HepG2 (cell line): ENCODE measurements around the gene CMTM5. TPM values are rescaled to one million over a fixed set of nuclear protein-coding genes. Genes with fewer than 3 reads are reported as not detected.

Experiments used
- ARHGAP35 ChIP-seq: sonication (generic); formaldehyde crosslinking; IDR thresholded peaks from 2 replicates; pipeline ENCODE4 v1.9.0; 2022; ENCODE audit warnings: mild to moderate bottlenecking, inconsistent platforms, moderate library complexity, missing genetic modification reagents, borderline replicate concordance
- ATF4 ChIP-seq, 2 experiments: fragments of 450-650 bp in 1 of 2; sonication (generic) in 1 of 2; formaldehyde crosslinking; IDR thresholded peaks; 2 replicates each; pipeline versions ENCODE4 v1.5.0 to v1.8.0; 2020 to 2022; ENCODE audit warnings: mild to moderate bottlenecking in 1 of 2, missing genetic modification reagents in 1 of 2
- ATRX ChIP-seq: sonication (generic); formaldehyde crosslinking; IDR thresholded peaks from 2 replicates; pipeline ENCODE4 v1.4.0; 2020; ENCODE audit warnings: missing genetic modification reagents, borderline replicate concordance
- CREM ChIP-seq, 2 experiments: sonication (generic) in 1 of 2; formaldehyde crosslinking in 1 of 2; IDR thresholded peaks; 2 replicates each; pipeline versions ENCODE4 v1.4.0 to v1.6.1; 2016 to 2020; ENCODE audit warnings: antibody characterized with exemption in 1 of 2, mild to moderate bottlenecking in 1 of 2, missing genetic modification reagents in 1 of 2
- ELF3 ChIP-seq: IDR thresholded peaks from 2 replicates; pipeline ENCODE4 v1.6.1; 2016; ENCODE audit warnings: missing genetic modification reagents, missing compliant biosample characterization
- FIP1L1 ChIP-seq: fragments of 200-400 bp; formaldehyde crosslinking; IDR thresholded peaks from 2 replicates; pipeline ENCODE4 v1.6.1; 2018; ENCODE audit warnings: low read depth, mild to moderate bottlenecking, low read length, moderate library complexity, borderline replicate concordance; ENCODE audit not compliant: insufficient read depth
- IRF2 ChIP-seq: IDR thresholded peaks from 2 replicates; pipeline ENCODE4 v1.6.1; 2018; ENCODE audit warnings: missing genetic modification reagents, missing compliant biosample characterization
- KLF16 ChIP-seq, 2 experiments: sonication (generic) in 1 of 2; formaldehyde crosslinking in 1 of 2; IDR thresholded peaks; 2 replicates each; pipeline versions ENCODE4 v1.6.1 to v1.8.0; 2016 to 2023; ENCODE audit warnings: missing genetic modification reagents in 2 of 2, missing compliant biosample characterization in 1 of 2
- KMT2B ChIP-seq: IDR thresholded peaks from 2 replicates; pipeline ENCODE4 v1.6.1; 2016; ENCODE audit warnings: missing genetic modification reagents, missing compliant biosample characterization
- MAF1 ChIP-seq: sonication (generic); formaldehyde crosslinking; IDR thresholded peaks from 2 replicates; pipeline ENCODE4 v1.5.0; 2020; ENCODE audit warnings: missing genetic modification reagents, borderline replicate concordance
- NFE2L1 ChIP-seq: sonication (generic); formaldehyde crosslinking; IDR thresholded peaks from 2 replicates; pipeline ENCODE4 v1.4.0; 2020; ENCODE audit warnings: missing genetic modification reagents, mild to moderate bottlenecking, borderline replicate concordance
- POLR2AphosphoS2 ChIP-seq: IDR thresholded peaks from 2 replicates; pipeline ENCODE4 v1.6.1; 2011; ENCODE audit warnings: low read depth, low read length, improper control_type of control experiment
- RAD21 ChIP-seq: fragments of 450-650 bp; formaldehyde crosslinking; IDR thresholded peaks from 2 replicates; pipeline ENCODE4 v1.5.0; 2020; ENCODE audit warnings: mild to moderate bottlenecking
- SMAD3 ChIP-seq: sonication (generic); formaldehyde crosslinking; IDR thresholded peaks from 2 replicates; pipeline ENCODE4 v1.4.0; 2020; ENCODE audit warnings: missing genetic modification reagents
- SP4 ChIP-seq: sonication (generic); formaldehyde crosslinking; IDR thresholded peaks from 2 replicates; pipeline ENCODE4 v1.8.1; 2023; ENCODE audit warnings: mild to moderate bottlenecking, missing genetic modification reagents
- STAT5B ChIP-seq: sonication (generic); formaldehyde crosslinking; IDR thresholded peaks from 2 replicates; pipeline ENCODE4 v1.4.0; 2020; ENCODE audit warnings: missing genetic modification reagents
- YY1 ChIP-seq: IDR thresholded peaks from 2 replicates; pipeline ENCODE4 v1.6.1; 2011; ENCODE audit warnings: low read length, low read depth, moderate library complexity, mild to moderate bottlenecking; ENCODE audit not compliant: insufficient read depth, insufficient replicate concordance
- ZKSCAN8 ChIP-seq: IDR thresholded peaks from 2 replicates; pipeline ENCODE4 v1.6.1; 2016; ENCODE audit warnings: borderline replicate concordance, missing genetic modification reagents, missing compliant biosample characterization
- ZNF10 ChIP-seq: sonication (generic); formaldehyde crosslinking; IDR thresholded peaks from 2 replicates; pipeline ENCODE4 v1.4.0; 2020; ENCODE audit warnings: mild to moderate bottlenecking, low read depth, missing genetic modification reagents, borderline replicate concordance
- ZNF431 ChIP-seq: sonication (generic); formaldehyde crosslinking; IDR thresholded peaks from 2 replicates; pipeline ENCODE4 v1.9.0; 2022; ENCODE audit warnings: missing genetic modification reagents, low read depth, mild to moderate bottlenecking, borderline replicate concordance
- ZNF44 ChIP-seq: sonication (generic); formaldehyde crosslinking; IDR thresholded peaks from 2 replicates; pipeline ENCODE4 v1.5.1; 2020; ENCODE audit warnings: mild to moderate bottlenecking, missing genetic modification reagents
- ZNF563 ChIP-seq: sonication (generic); formaldehyde crosslinking; IDR thresholded peaks from 2 replicates; pipeline ENCODE4 v1.8.0; 2022; ENCODE audit warnings: mild to moderate bottlenecking, moderate library complexity, missing genetic modification reagents
- ZNF589 ChIP-seq: sonication (generic); formaldehyde crosslinking; conservative IDR thresholded peaks from 2 replicates; pipeline ENCODE4 v1.8.0; 2022; ENCODE audit warnings: mild to moderate bottlenecking, moderate library complexity, missing genetic modification reagents
- ZNF841 ChIP-seq: sonication (generic); formaldehyde crosslinking; IDR thresholded peaks from 2 replicates; pipeline ENCODE4 v1.8.1; 2023; ENCODE audit warnings: missing genetic modification reagents, borderline replicate concordance
- polyA plus RNA-seq, 8 experiments: library from polyadenylated mRNA; depleted of rRNA in 3 of 8; stranded (reverse) in 7 of 8; unstranded in 1 of 8; fragments of >200 nt; fragmentation: Illumina TruSeq in 4 of 8; extraction: Trizol in 4 of 8; gene quantifications; 2 replicates each; pipeline versions ENCODE4 v1.2.1 to v1.2.3, GENCODE V29; 2011 to 2016; ENCODE audit warnings: low read depth in 4 of 8, missing spikeins in 1 of 8, mixed read lengths in 1 of 8; ENCODE audit not compliant: insufficient read depth in 1 of 8
- total RNA-seq, 5 experiments: library from RNA; depleted of rRNA; stranded (reverse); fragments of >200 nt; fragmentation: Illumina TruSeq; extraction: Trizol; gene quantifications; 2 replicates each; pipeline ENCODE4 v1.2.3, GENCODE V29; 2016; ENCODE audit warnings: low read depth in 1 of 5
- TF ChIP-seq, protein P1 (sequence below): IDR thresholded peaks from 2 replicates; pipeline ENCODE4 v1.6.1; 2016; ENCODE audit warnings: missing compliant biosample characterization, missing genetic modification reagents, borderline replicate concordance

CMTM5 gene
- total and polyA plus RNA-seq, 2 of the 13 experiments (the other 11 are each of a cell fraction or from before 2014, with no cell fraction given), result not detected

DNA sequence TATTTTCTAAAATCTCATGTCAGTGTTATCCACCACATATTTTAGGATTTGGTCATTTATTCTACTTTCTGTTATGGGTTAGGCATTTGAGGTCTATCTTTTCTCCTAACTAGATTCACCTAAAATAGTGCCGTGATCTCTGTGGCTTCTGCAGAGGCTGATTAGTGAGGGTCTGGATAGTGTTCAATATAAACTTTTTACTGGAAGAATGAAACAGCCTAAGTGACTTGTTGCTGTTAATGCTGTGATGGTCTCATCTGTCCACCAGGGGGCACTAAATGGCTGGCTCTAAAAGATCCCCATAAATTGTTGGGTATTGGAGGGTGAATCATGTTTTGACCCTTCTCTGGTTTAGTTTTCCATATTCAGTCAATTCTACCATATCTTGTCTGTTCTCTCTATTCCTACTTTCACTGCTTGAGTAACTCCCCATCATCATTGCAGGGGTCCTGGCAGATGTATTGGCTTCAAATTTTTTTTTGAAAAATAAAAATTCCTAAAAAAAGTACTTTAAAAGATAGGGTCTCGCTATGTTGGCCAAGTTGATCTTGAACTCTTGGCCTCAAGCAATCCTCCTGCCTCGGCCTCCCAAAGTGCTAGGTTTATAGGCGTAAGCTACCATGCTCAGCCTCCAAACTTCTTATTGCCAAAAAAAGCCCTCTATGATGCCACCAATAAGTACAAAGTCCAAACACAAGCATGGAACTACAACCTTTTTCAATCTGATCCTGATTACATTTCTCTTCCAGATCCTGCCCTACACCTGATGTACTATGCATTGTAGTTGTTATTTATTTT, 48.7 kb upstream of the CMTM5 start (continued):
- peak in 1 of 2 experiments; percentile 81; a peak in 1 of 4 replicates for TF ChIP-seq KLF16 (CRISPR knock-in tag; IDR thresholded peaks at IDR 0.05)
- no peak for TF ChIP-seq ZNF841
- TF ChIP-seq POLR2AphosphoS2, result peak; percentile 66
- TF ChIP-seq ZNF10, result no peak
- TF ChIP-seq NFE2L1 (CRISPR knock-in tag), result no peak
- 0 out of 2 replicates have a peak, but pooled peaks have one; percentile 51 for TF ChIP-seq ZKSCAN8 (CRISPR knock-in tag)
- TF ChIP-seq ELF3 (CRISPR knock-in tag), result peak; percentile 64; the same call in 1 of the 2 replicates
- TF ChIP-seq SMAD3 (CRISPR knock-in tag), result peak; percentile 77; the same call in 1 of the 2 replicates
- TF ChIP-seq ZNF44 (CRISPR knock-in tag), result peak; percentile 93
- no peak for TF ChIP-seq ATRX (CRISPR knock-in tag)
- no peak for TF ChIP-seq ARHGAP35
- TF ChIP-seq ZNF563, result no peak
- no peak for TF ChIP-seq YY1
- TF ChIP-seq FIP1L1, result no peak
- no peak for TF ChIP-seq ATF4 (CRISPR knock-in tag; IDR thresholded peaks at IDR 0.05)
- TF ChIP-seq RAD21 (CRISPR knock-in tag), result peak; percentile 90
- no peak for TF ChIP-seq MAF1 (CRISPR knock-in tag)
- TF ChIP-seq STAT5B (CRISPR knock-in tag), result no peak
- TF ChIP-seq IRF2, result 0 out of 2 replicates have a peak, but pooled peaks have one; percentile 45
- TF ChIP-seq ZNF431, result no peak
- TF ChIP-seq, protein P1, sequence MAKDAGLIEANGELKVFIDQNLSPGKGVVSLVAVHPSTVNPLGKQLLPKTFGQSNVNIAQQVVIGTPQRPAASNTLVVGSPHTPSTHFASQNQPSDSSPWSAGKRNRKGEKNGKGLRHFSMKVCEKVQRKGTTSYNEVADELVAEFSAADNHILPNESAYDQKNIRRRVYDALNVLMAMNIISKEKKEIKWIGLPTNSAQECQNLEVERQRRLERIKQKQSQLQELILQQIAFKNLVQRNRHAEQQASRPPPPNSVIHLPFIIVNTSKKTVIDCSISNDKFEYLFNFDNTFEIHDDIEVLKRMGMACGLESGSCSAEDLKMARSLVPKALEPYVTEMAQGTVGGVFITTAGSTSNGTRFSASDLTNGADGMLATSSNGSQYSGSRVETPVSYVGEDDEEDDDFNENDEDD (CRISPR knock-in tag), result no peak
- no peak for TF ChIP-seq CREM (IDR thresholded peaks at IDR 0.05)
- TF ChIP-seq CREM (CRISPR knock-in tag; IDR thresholded peaks at IDR 0.05), result no peak
- no peak for TF ChIP-seq ZNF589
- peak; percentile 42; the same call in 1 of the 2 replicates for TF ChIP-seq KMT2B (CRISPR knock-in tag)
- TF ChIP-seq SP4 (CRISPR knock-in tag), result no peak
